Measurements from ENCODE around the gene CDH18. TPM values are rescaled to one million over a fixed set of nuclear protein-coding genes. Genes with fewer than 3 reads are reported as not detected.

CDH18 gene
- total and polyA plus RNA-seq, 2 donors from 2014 or later, result not detected

DNA sequence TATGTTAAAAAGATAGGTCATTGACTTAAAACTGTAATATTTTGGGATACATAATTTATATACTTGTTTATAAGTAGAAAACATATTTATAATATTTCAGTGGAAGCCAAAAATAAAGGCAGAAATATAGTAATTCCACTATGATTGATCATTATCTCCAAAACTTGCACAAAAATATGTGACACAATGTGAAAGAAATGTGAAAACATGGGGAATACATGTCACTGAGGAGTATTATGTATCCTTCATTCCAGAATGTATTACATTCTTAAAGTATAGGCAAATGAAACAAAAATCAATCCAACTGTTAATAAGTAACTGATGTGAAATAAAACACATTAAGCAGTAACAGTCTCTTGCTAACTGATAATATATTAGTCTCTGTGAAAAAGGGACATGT is 236.7 kb downstream of the CDH18 start:
- Histone ChIP-seq H3K9me3 (ENCODE audit: control insufficient read depth in 2 of 3, insufficient read depth in 1 of 3, low read length in 3 of 3) (no peaks in the 10 kb centered on the region), H3K4me1 (ENCODE audit: control insufficient read depth in 2 of 3, insufficient read depth in 2 of 3, low read depth in 1 of 3, low read length in 3 of 3) (no peaks in the 10 kb centered on the region), H3K27me3 (ENCODE audit: control insufficient read depth, insufficient read depth, low read length) (no peaks in the 10 kb centered on the region), H3K27ac (ENCODE audit: low read depth in 2 of 2, low read length in 2 of 2) (no peak overlapping the region), H3K9ac (ENCODE audit: low read length in 3 of 3) (no peak overlapping the region), H3K36me3 (ENCODE audit: control insufficient read depth in 2 of 3, insufficient read depth in 3 of 3, low read length in 3 of 3) (no peaks in the 10 kb centered on the region), H3K4me3 (ENCODE audit: low read length in 3 of 3) (no peak overlapping the region)
- no peak for FAIRE-seq
- no peak for DNase-seq
- intact Hi-C loops (cut with DNase I), result no loop called here
- TF ChIP-seq, protein P1, sequence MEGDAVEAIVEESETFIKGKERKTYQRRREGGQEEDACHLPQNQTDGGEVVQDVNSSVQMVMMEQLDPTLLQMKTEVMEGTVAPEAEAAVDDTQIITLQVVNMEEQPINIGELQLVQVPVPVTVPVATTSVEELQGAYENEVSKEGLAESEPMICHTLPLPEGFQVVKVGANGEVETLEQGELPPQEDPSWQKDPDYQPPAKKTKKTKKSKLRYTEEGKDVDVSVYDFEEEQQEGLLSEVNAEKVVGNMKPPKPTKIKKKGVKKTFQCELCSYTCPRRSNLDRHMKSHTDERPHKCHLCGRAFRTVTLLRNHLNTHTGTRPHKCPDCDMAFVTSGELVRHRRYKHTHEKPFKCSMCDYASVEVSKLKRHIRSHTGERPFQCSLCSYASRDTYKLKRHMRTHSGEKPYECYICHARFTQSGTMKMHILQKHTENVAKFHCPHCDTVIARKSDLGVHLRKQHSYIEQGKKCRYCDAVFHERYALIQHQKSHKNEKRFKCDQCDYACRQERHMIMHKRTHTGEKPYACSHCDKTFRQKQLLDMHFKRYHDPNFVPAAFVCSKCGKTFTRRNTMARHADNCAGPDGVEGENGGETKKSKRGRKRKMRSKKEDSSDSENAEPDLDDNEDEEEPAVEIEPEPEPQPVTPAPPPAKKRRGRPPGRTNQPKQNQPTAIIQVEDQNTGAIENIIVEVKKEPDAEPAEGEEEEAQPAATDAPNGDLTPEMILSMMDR (IDR thresholded peaks at IDR 0.05; ENCODE audit: borderline replicate concordance, extremely low read depth, insufficient read depth), result no peak

DNA sequence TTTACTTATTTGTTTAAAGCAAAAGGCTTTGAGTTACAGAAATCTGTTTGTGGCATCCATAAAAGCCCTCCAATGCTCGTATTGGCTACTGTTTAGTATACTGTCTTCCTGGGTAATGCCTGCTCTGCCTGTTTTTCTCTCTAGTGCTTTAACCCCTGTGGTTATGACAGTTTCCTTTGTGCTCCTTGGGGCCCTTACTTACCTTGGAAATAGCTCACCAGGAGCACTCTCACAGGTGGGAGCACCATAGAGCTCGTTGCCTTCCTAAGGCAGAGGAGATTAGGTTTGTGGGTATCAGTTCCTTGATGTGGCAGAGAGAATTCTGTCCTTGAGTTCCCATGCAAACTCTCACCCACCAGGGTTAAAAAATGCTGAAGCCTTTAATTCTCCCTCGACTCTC is 242.8 kb downstream of the CDH18 start:
- Histone ChIP-seq H3K4me3 (ENCODE audit: low read length in 3 of 3) (no peak overlapping the region), H3K4me1 (ENCODE audit: control insufficient read depth in 2 of 3, insufficient read depth in 2 of 3, low read depth in 1 of 3, low read length in 3 of 3) (no peaks in the 10 kb centered on the region), H3K9me3 (ENCODE audit: control insufficient read depth in 2 of 3, insufficient read depth in 1 of 3, low read length in 3 of 3) (no peaks in the 10 kb centered on the region), H3K9ac (ENCODE audit: low read length in 3 of 3) (no peak overlapping the region), H3K36me3 (ENCODE audit: control insufficient read depth in 2 of 3, insufficient read depth in 3 of 3, low read length in 3 of 3) (no peaks in the 10 kb centered on the region), H3K27me3 (ENCODE audit: control insufficient read depth, insufficient read depth, low read length) (no peaks in the 10 kb centered on the region), H3K27ac (ENCODE audit: low read depth in 2 of 2, low read length in 2 of 2) (no peak overlapping the region)
- TF ChIP-seq, protein P1 (IDR thresholded peaks at IDR 0.05; ENCODE audit: borderline replicate concordance, extremely low read depth, insufficient read depth), result no peak
- intact Hi-C loops (cut with DNase I), result no loop called here
- DNase-seq (no peak), FAIRE-seq (no peak)

DNA sequence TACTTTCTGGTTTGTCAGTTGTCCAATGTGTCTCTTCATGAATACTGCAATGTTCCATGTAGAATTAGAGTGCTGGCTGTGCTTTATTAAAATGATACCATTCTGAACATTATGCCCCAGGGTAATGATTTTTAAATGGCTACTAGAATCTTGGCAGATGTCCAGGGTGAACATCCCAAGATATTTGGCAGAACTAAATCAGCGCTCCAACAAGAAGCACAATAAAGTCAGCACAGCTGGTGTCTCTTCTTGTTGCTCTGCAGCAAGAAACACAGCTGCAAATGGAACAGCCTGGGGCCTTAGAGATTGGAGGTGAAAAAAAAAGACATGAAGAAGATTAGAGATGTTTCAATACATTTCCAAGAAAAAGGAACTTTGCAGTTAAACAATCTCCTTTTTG is 248.3 kb downstream of the CDH18 start:
- Histone ChIP-seq H3K27ac (ENCODE audit: low read depth in 2 of 2, low read length in 2 of 2) (no peak overlapping the region), H3K9me3 (ENCODE audit: control insufficient read depth in 2 of 3, insufficient read depth in 1 of 3, low read length in 3 of 3) (no peaks in the 10 kb centered on the region), H3K9ac (ENCODE audit: low read length in 3 of 3) (no peak overlapping the region), H3K4me3 (ENCODE audit: low read length in 3 of 3) (no peak overlapping the region), H3K36me3 (ENCODE audit: control insufficient read depth in 2 of 3, insufficient read depth in 3 of 3, low read length in 3 of 3) (no peaks in the 10 kb centered on the region), H3K4me1 (ENCODE audit: control insufficient read depth in 2 of 3, insufficient read depth in 2 of 3, low read depth in 1 of 3, low read length in 3 of 3) (no peaks in the 10 kb centered on the region), H3K27me3 (ENCODE audit: control insufficient read depth, insufficient read depth, low read length) (no peaks in the 10 kb centered on the region)
- intact Hi-C loops (cut with DNase I), result no loop called here
- FAIRE-seq, result no peak
- TF ChIP-seq, protein P1 (IDR thresholded peaks at IDR 0.05; ENCODE audit: borderline replicate concordance, extremely low read depth, insufficient read depth), result no peak
- no peak for DNase-seq

DNA sequence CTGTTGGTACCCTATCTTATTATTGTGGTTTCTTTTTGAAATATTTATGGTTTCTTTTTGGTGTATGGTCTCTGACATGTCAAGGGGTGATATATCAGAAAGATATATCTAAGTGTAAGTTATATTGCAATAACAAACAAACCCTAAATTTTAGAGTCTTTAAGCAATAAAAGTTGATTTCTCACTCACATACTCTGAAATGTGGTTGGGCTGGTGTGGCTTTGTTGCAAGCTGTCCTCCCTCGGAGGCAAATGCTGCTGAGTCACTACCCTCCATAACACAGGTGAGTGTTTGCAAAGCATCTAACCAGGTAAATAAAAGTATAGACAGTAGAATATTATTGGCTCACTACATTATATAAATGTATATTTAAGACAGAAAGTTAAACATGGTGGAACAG is 253.2 kb downstream of the CDH18 start:
- peaks cover 0 to 4% (median 0%) of the 10 kb centered on the region in 3 donors for H3K9me3 ChIP-seq (ENCODE audit: control insufficient read depth in 2 of 3, insufficient read depth in 1 of 3, low read length in 3 of 3)
- no peak overlapping the region for H3K27ac ChIP-seq (ENCODE audit: low read depth in 2 of 2, low read length in 2 of 2)
- DNase-seq (peak in 3 of 5 donors; percentile 19 to 73 (median 30)), FAIRE-seq (no peak)
- H3K36me3 ChIP-seq (ENCODE audit: control insufficient read depth in 2 of 3, insufficient read depth in 3 of 3, low read length in 3 of 3), result no peaks in the 10 kb centered on the region
- intact Hi-C loops (cut with DNase I), result no loop called here
- no peaks in the 10 kb centered on the region for H3K4me1 ChIP-seq (ENCODE audit: control insufficient read depth in 2 of 3, insufficient read depth in 2 of 3, low read depth in 1 of 3, low read length in 3 of 3)
- TF ChIP-seq, protein P1 (IDR thresholded peaks at IDR 0.05; ENCODE audit: borderline replicate concordance, extremely low read depth, insufficient read depth), result no peak
- no peaks in the 10 kb centered on the region for H3K27me3 ChIP-seq (ENCODE audit: control insufficient read depth, insufficient read depth, low read length)
- no peak overlapping the region for H3K4me3 ChIP-seq (ENCODE audit: low read length in 3 of 3)
- H3K9ac ChIP-seq (ENCODE audit: low read length in 3 of 3), result no peak overlapping the region

Measured in kidney (tissue), 14 donors.